ENCODE data around the gene USP1. TPM values are rescaled to one million over a fixed set of nuclear protein-coding genes. Genes with fewer than 3 reads are reported as not detected.

USP1 gene
- total RNA-seq, 4 donors from 2014 or later = 17.6 to 26.4 (median 20.7) TPM

- WGBS = 74% methylated on average over 5 of the region's 5 CpGs
- no peaks in the 10 kb centered on the region for H3K9me3 ChIP-seq
- H3K4me1 ChIP-seq = peaks cover 4% of the 10 kb centered on the region
- no peaks in the 10 kb centered on the region for H3K27me3 ChIP-seq
- TF ChIP-seq CTCF (IDR thresholded peaks at IDR 0.05) = no peak
- no peak overlapping the region for H3K27ac ChIP-seq
- H3K36me3 ChIP-seq = no peaks in the 10 kb centered on the region
- DNase-seq (ENCODE audit: low spot score in 2 of 2) = no peak
- no peak overlapping the region for H3K4me3 ChIP-seq
Observed at GRCh38 chr1:62401034-62401760, 35.7 kb upstream of the USP1 start.

- Histone ChIP-seq H3K27me3 (no peaks in the 10 kb centered on the region), H3K27ac (no peak overlapping the region), H3K4me1 (no peaks in the 10 kb centered on the region), H3K9me3 (no peaks in the 10 kb centered on the region), H3K36me3 (no peaks in the 10 kb centered on the region), H3K4me3 (no peak overlapping the region)
- no peak for DNase-seq (ENCODE audit: low spot score in 2 of 2)
- TF ChIP-seq POLR2AphosphoS5 (IDR thresholded peaks at IDR 0.05) (no peak), POLR2A (IDR thresholded peaks at IDR 0.05) (no peak), CTCF (IDR thresholded peaks at IDR 0.05) (no peak), EP300 (IDR thresholded peaks at IDR 0.05) (no peak)
- 81% methylated on average over 2 of the region's 2 CpGs for WGBS
Observed at GRCh38 chr1:62405247-62405646, 31.6 kb upstream of the USP1 start.

GRCh38 chr1:62406576-62406975, 30.3 kb upstream of the USP1 start:
- 88% methylated on average over 3 of the region's 3 CpGs for WGBS
- Histone ChIP-seq H3K9me3 (no peaks in the 10 kb centered on the region), H3K36me3 (no peaks in the 10 kb centered on the region), H3K4me1 (no peaks in the 10 kb centered on the region), H3K27ac (no peak overlapping the region), H3K4me3 (no peak overlapping the region), H3K27me3 (no peaks in the 10 kb centered on the region)
- DNase-seq (ENCODE audit: low spot score in 2 of 2) = no peak
- TF ChIP-seq POLR2A (IDR thresholded peaks at IDR 0.05) (no peak), EP300 (IDR thresholded peaks at IDR 0.05) (no peak), CTCF (IDR thresholded peaks at IDR 0.05) (no peak), POLR2AphosphoS5 (IDR thresholded peaks at IDR 0.05) (no peak)

GRCh38 chr1:62407398-62408009, 29.3 kb upstream of the USP1 start:
- DNase-seq (ENCODE audit: low spot score in 2 of 2) = no peak
- TF ChIP-seq EP300 (IDR thresholded peaks at IDR 0.05) (no peak), CTCF (IDR thresholded peaks at IDR 0.05) (peak; percentile 58 to 68)
- WGBS = 73% methylated on average over 12 of the region's 12 CpGs

DNA sequence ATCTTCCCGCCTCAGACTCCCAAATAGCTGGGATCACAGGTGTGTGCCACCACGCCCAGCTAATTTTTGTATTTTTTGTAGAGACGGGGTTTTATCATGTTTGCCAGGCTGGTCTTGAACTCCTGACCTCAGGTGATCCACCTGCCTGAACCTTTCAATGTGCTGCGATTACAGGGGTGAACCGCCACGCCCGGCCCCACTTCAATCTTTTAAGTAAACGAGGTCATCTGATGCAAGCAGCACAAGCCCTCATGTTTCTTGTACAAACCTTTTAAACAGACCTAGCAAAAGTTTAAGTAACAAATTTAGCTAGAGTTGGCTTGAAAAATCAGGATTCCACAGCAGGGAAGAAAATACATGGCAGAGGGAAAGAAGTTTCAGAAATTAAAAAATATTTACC, 21.2 kb upstream of the USP1 start:
- no peak for TF ChIP-seq EP300 (IDR thresholded peaks at IDR 0.05)
- no peak for TF ChIP-seq CTCF (IDR thresholded peaks at IDR 0.05)
- TF ChIP-seq POLR2AphosphoS5 (IDR thresholded peaks at IDR 0.05) = no peak
- no peak for TF ChIP-seq POLR2A (IDR thresholded peaks at IDR 0.05)
- Histone ChIP-seq H3K9me3 (no peaks in the 10 kb centered on the region), H3K4me1 (no peaks in the 10 kb centered on the region), H3K27me3 (no peaks in the 10 kb centered on the region), H3K27ac (no peak overlapping the region), H3K4me3 (no peak overlapping the region), H3K36me3 (no peaks in the 10 kb centered on the region)
- no peak for DNase-seq (ENCODE audit: low spot score in 2 of 2)
- WGBS = 92% methylated on average over 8 of the region's 8 CpGs

More at GRCh38 chr1:62407398-62408009, 29.3 kb upstream of the USP1 start:
- no peaks in the 10 kb centered on the region for H3K9me3 ChIP-seq
- H3K4me3 ChIP-seq = no peak overlapping the region
- H3K27ac ChIP-seq = no peak overlapping the region
- no peaks in the 10 kb centered on the region for H3K27me3 ChIP-seq
- H3K36me3 ChIP-seq = no peaks in the 10 kb centered on the region
- no peaks in the 10 kb centered on the region for H3K4me1 ChIP-seq
